ENCODE measurements around the gene TRABD2B. TPM values are rescaled to one million over a fixed set of nuclear protein-coding genes. Genes with fewer than 3 reads are reported as not detected.

The TRABD2B gene
- total RNA-seq, 1 experiment from 2014 or later, result 0.06 TPM

- peak; percentile 93 for DNase-seq (ENCODE audit: low spot score)
Measured at GRCh38 chr1:47881505-47882442, 115.4 kb downstream of the TRABD2B start.

GRCh38 chr1:47876587-47876963 is 120.6 kb downstream of the TRABD2B start:
- DNase-seq (ENCODE audit: low spot score), result no peak

- DNase-seq (ENCODE audit: low spot score), result peak; percentile 25
Measured at GRCh38 chr1:47875831-47876586, 121.2 kb downstream of the TRABD2B start.

- no peak for DNase-seq (ENCODE audit: low spot score)
Measured at GRCh38 chr1:47875036-47875435, 122.1 kb downstream of the TRABD2B start.

GRCh38 chr1:47873337-47873736 is 123.8 kb downstream of the TRABD2B start:
- DNase-seq (ENCODE audit: low spot score), result no peak

- no peak for DNase-seq (ENCODE audit: low spot score)
Measured at GRCh38 chr1:47872886-47873285, 124.3 kb downstream of the TRABD2B start.

GRCh38 chr1:47871799-47872353 is 125.3 kb downstream of the TRABD2B start:
- peak; percentile 26 for DNase-seq (ENCODE audit: low spot score)

- no peak for DNase-seq (ENCODE audit: low spot score)
Measured at GRCh38 chr1:47870946-47871676, 126.1 kb downstream of the TRABD2B start.

- no peak for DNase-seq (ENCODE audit: low spot score)
Measured at GRCh38 chr1:47870480-47870879, 126.7 kb downstream of the TRABD2B start.

GRCh38 chr1:47868348-47868676 is 128.9 kb downstream of the TRABD2B start:
- DNase-seq (ENCODE audit: low spot score), result no peak

GRCh38 chr1:47867438-47868347 is 129.5 kb downstream of the TRABD2B start:
- DNase-seq (ENCODE audit: low spot score), result no peak

- DNase-seq (ENCODE audit: low spot score), result no peak
Measured at GRCh38 chr1:47866601-47867437, 130.4 kb downstream of the TRABD2B start.

GRCh38 chr1:47865881-47866535 is 131.2 kb downstream of the TRABD2B start:
- DNase-seq (ENCODE audit: low spot score), result no peak

GRCh38 chr1:47859092-47859743 is 138.0 kb downstream of the TRABD2B start:
- no peak for DNase-seq (ENCODE audit: low spot score)

GRCh38 chr1:47856996-47857395 is 140.2 kb downstream of the TRABD2B start:
- no peak for DNase-seq (ENCODE audit: low spot score)

GRCh38 chr1:47855230-47855629 is 142.0 kb downstream of the TRABD2B start:
- no peak for DNase-seq (ENCODE audit: low spot score)

- DNase-seq (ENCODE audit: low spot score), result no peak
Measured at GRCh38 chr1:47854552-47855144, 142.5 kb downstream of the TRABD2B start.

GRCh38 chr1:47853852-47854251 is 143.3 kb downstream of the TRABD2B start:
- no peak for DNase-seq (ENCODE audit: low spot score)

All from H4 (cell line).